Neural cell (in vitro differentiated cells): ENCODE measurements around the gene AKAP3. TPM values are rescaled to one million over a fixed set of nuclear protein-coding genes. Genes with fewer than 3 reads are reported as not detected.

ENCODE experiments used
- H2AFZ ChIP-seq: fragments of 200-600, 300-800 bp; sonication (generic), shearing (Covaris generic); 2 replicates; pipeline ENCODE4 v1.6.0; 2014; ENCODE audit warnings: low read depth, mild to moderate bottlenecking, antibody characterized with exemption, low read length, moderate library complexity
- H3F3A ChIP-seq: fragments of 200-600 bp; shearing (Covaris generic); 2 replicates; pipeline ENCODE4 v1.6.1; 2016; ENCODE audit warnings: mild to moderate bottlenecking, moderate library complexity, mixed read lengths, antibody characterized with exemption, low read length; ENCODE audit not compliant: insufficient read depth, poor library complexity, severe bottlenecking
- H3K27ac ChIP-seq: fragments of 200-600, 300-800 bp; sonication (generic), shearing (Covaris generic); 2 replicates; pipeline ENCODE4 v1.5.1; 2014; ENCODE audit warnings: mild to moderate bottlenecking, low read length, moderate library complexity
- H3K27me3 ChIP-seq: fragments of 300-800, 200-600 bp; sonication (generic), shearing (Covaris generic); 2 replicates; pipeline ENCODE4 v1.6.0; 2014; ENCODE audit warnings: mild to moderate bottlenecking, low read depth, low read length, moderate library complexity; ENCODE audit not compliant: insufficient read depth
- H3K36me3 ChIP-seq: fragments of 300-800, 200-600 bp; sonication (generic), shearing (Covaris generic); 2 replicates; pipeline ENCODE4 v1.5.1; 2014; ENCODE audit warnings: mild to moderate bottlenecking, antibody characterized with exemption, low read length, moderate library complexity; ENCODE audit not compliant: insufficient read depth
- H3K4me2 ChIP-seq: fragments of 300-800, 200-600 bp; sonication (generic), shearing (Covaris generic); 2 replicates; pipeline ENCODE4 v1.6.0; 2014; ENCODE audit warnings: mild to moderate bottlenecking, low read length
- H3K4me3 ChIP-seq: fragments of 300-800, 200-600 bp; sonication (generic), shearing (Covaris generic); 2 replicates; pipeline ENCODE4 v1.5.1; 2014; ENCODE audit warnings: mild to moderate bottlenecking, low read length, moderate library complexity
- H3K79me2 ChIP-seq: fragments of 200-600 bp; shearing (Covaris generic); replicated peaks from 2 replicates; pipeline ENCODE4 v1.6.0; 2014; ENCODE audit warnings: mild to moderate bottlenecking, low read length, moderate library complexity; ENCODE audit not compliant: insufficient read depth
- H3K9ac ChIP-seq: fragments of 300-800, 200-600 bp; sonication (generic), shearing (Covaris generic); 2 replicates; pipeline ENCODE4 v1.6.1; 2016; ENCODE audit warnings: mild to moderate bottlenecking, low read length, mixed read lengths
- H3K9me2 ChIP-seq: fragments of 200-600 bp; shearing (Covaris generic); 2 replicates; pipeline ENCODE4 v1.6.1; 2016; ENCODE audit warnings: mild to moderate bottlenecking, low read length, mixed read lengths; ENCODE audit not compliant: insufficient read depth
- H3K9me3 ChIP-seq: fragments of 200-600, 300-800 bp; sonication (generic), shearing (Covaris generic); 2 replicates; pipeline ENCODE4 v1.6.1; 2016; ENCODE audit warnings: mild to moderate bottlenecking, mixed run types, low read length, moderate library complexity, mixed read lengths
- H4K20me1 ChIP-seq: fragments of 200-600 bp; shearing (Covaris generic); 2 replicates; pipeline ENCODE4 v1.6.1; 2016; ENCODE audit warnings: mild to moderate bottlenecking, mixed run types; ENCODE audit not compliant: insufficient read depth
- CTCF ChIP-seq: fragments of 450-650 bp; IDR thresholded peaks from 2 replicates; pipeline ENCODE4 v1.5.1; 2014; ENCODE audit warnings: antibody characterized with exemption, mild to moderate bottlenecking, moderate library complexity; ENCODE audit not compliant: poor library complexity, severe bottlenecking
- EP300 ChIP-seq: fragments of 450-650 bp; conservative IDR thresholded peaks from 2 replicates; pipeline ENCODE4 v1.6.1; 2014; ENCODE audit warnings: antibody characterized with exemption, mild to moderate bottlenecking, moderate library complexity; ENCODE audit not compliant: poor library complexity, severe bottlenecking
- EZH2 ChIP-seq: fragments of 200-600, 300-800 bp; shearing (Covaris generic), sonication (generic); IDR thresholded peaks from 2 replicates; pipeline ENCODE4 v1.6.1; 2014; ENCODE audit warnings: antibody characterized with exemption, low read length, borderline replicate concordance, mild to moderate bottlenecking; ENCODE audit not compliant: insufficient read depth, poor library complexity, severe bottlenecking
- MXI1 ChIP-seq: fragments of 450-650 bp; conservative IDR thresholded peaks from 2 replicates; pipeline ENCODE4 v1.6.1; 2014; ENCODE audit warnings: antibody characterized with exemption, mild to moderate bottlenecking; ENCODE audit not compliant: poor library complexity, severe bottlenecking
- POLR2AphosphoS5 ChIP-seq: IDR thresholded peaks from 2 replicates; pipeline ENCODE4 v1.6.1; 2012
- RAD21 ChIP-seq: fragments of 450-650 bp; conservative IDR thresholded peaks from 2 replicates; pipeline ENCODE4 v1.6.1; 2014; ENCODE audit warnings: antibody characterized with exemption, mild to moderate bottlenecking, moderate library complexity
- REST ChIP-seq: IDR thresholded peaks from 2 replicates; pipeline ENCODE4 v1.6.1; 2012; ENCODE audit warnings: borderline replicate concordance
- SMC3 ChIP-seq: fragments of 450-650 bp; conservative IDR thresholded peaks from 2 replicates; pipeline ENCODE4 v1.6.1; 2014; ENCODE audit warnings: antibody characterized with exemption, mild to moderate bottlenecking, moderate library complexity; ENCODE audit not compliant: poor library complexity
- TAF1 ChIP-seq: IDR thresholded peaks from 2 replicates; pipeline ENCODE4 v1.6.1; 2012; ENCODE audit warnings: low read depth
- polyA plus RNA-seq: library from polyadenylated mRNA; depleted of rRNA; stranded (reverse); fragments of >200 nt; gene quantifications from 2 replicates; pipeline ENCODE4 v1.2.3, GENCODE V29; 2014

Gene AKAP3
- polyA plus RNA-seq, 1 donor from 2014 or later: 0.46 TPM

GRCh38 chr12:4589941-4590340, 58.9 kb downstream of the AKAP3 start:
- no peak overlapping the region for H2AFZ ChIP-seq
- H3K27me3 ChIP-seq: no peaks in the 10 kb centered on the region
- no peaks in the 10 kb centered on the region for H3K9me2 ChIP-seq
- no peaks in the 10 kb centered on the region for H3F3A ChIP-seq
- TF ChIP-seq MXI1: no peak
- TF ChIP-seq TAF1: no peak
- no peak for TF ChIP-seq EZH2
- no peak for TF ChIP-seq RAD21
- TF ChIP-seq SMC3: no peak
- no peak for TF ChIP-seq CTCF
- TF ChIP-seq POLR2AphosphoS5: no peak
- TF ChIP-seq REST: no peak
- no peak for TF ChIP-seq EP300
- no peaks in the 10 kb centered on the region for H3K36me3 ChIP-seq
- no peak overlapping the region for H3K4me3 ChIP-seq
- H3K4me2 ChIP-seq: no peak overlapping the region
- H4K20me1 ChIP-seq: no peaks in the 10 kb centered on the region
- no peak overlapping the region for H3K27ac ChIP-seq
- H3K79me2 ChIP-seq: no peaks in the 10 kb centered on the region
- no peaks in the 10 kb centered on the region for H3K9me3 ChIP-seq
- H3K9ac ChIP-seq: no peak overlapping the region

GRCh38 chr12:4588916-4589315, 59.9 kb downstream of the AKAP3 start:
- TF ChIP-seq SMC3: no peak
- no peak for TF ChIP-seq POLR2AphosphoS5
- TF ChIP-seq CTCF: no peak
- no peak for TF ChIP-seq MXI1
- no peak for TF ChIP-seq EP300
- TF ChIP-seq TAF1: no peak
- no peak for TF ChIP-seq EZH2
- no peak for TF ChIP-seq RAD21
- no peak for TF ChIP-seq REST
- Histone ChIP-seq H3K4me3 (no peak overlapping the region), H3F3A (no peaks in the 10 kb centered on the region), H4K20me1 (no peaks in the 10 kb centered on the region), H3K36me3 (no peaks in the 10 kb centered on the region), H3K79me2 (no peaks in the 10 kb centered on the region), H3K9me2 (no peaks in the 10 kb centered on the region), H2AFZ (no peak overlapping the region), H3K27ac (no peak overlapping the region), H3K9ac (no peak overlapping the region), H3K27me3 (no peaks in the 10 kb centered on the region), H3K4me2 (no peak overlapping the region), H3K9me3 (no peaks in the 10 kb centered on the region)
